H9 (cell line): ENCODE measurements around the gene ZNF648. TPM values are rescaled to one million over a fixed set of nuclear protein-coding genes. Genes with fewer than 3 reads are reported as not detected.
A peak's percentile ranks its signal among the peaks of the same experiment; 100 is the strongest.

ENCODE experiments used
- DNase-seq: peaks from one replicate; pipeline ENCODE4 v3.0.0-alpha.2; 2017
- H2AFZ ChIP-seq: one replicate; pipeline ENCODE4 v1.6.1; 2013; ENCODE audit warnings: mild to moderate bottlenecking, low read length, control low read depth, moderate library complexity
- H2AK5ac ChIP-seq: 2 replicates; pipeline ENCODE4 v1.6.1; 2013; ENCODE audit warnings: low read length, control low read depth, mixed read lengths; ENCODE audit not compliant: insufficient read length
- H2BK120ac ChIP-seq: one replicate; pipeline ENCODE4 v1.6.1; 2013; ENCODE audit warnings: low read depth, mild to moderate bottlenecking, low read length, control low read depth, inconsistent platforms; ENCODE audit not compliant: poor library complexity, severe bottlenecking
- H2BK12ac ChIP-seq: 2 replicates; pipeline ENCODE4 v1.6.1; 2013; ENCODE audit warnings: low read length, control low read depth, mixed read lengths, low read depth; ENCODE audit not compliant: insufficient read length
- H2BK15ac ChIP-seq: 2 replicates; pipeline ENCODE4 v1.6.1; 2013; ENCODE audit warnings: low read depth, low read length, control low read depth
- H2BK20ac ChIP-seq: one replicate; pipeline ENCODE4 v1.6.1; 2013; ENCODE audit warnings: low read depth, mild to moderate bottlenecking, low read length, control low read depth, inconsistent platforms; ENCODE audit not compliant: poor library complexity, severe bottlenecking
- H2BK5ac ChIP-seq: 2 replicates; pipeline ENCODE4 v1.6.1; 2013; ENCODE audit warnings: low read length, control low read depth, mixed read lengths; ENCODE audit not compliant: insufficient read length
- H3K14ac ChIP-seq: 2 replicates; pipeline ENCODE4 v1.6.1; 2013; ENCODE audit warnings: low read length, control low read depth; ENCODE audit not compliant: insufficient read depth
- H3K18ac ChIP-seq: 2 replicates; pipeline ENCODE4 v1.6.1; 2013; ENCODE audit warnings: low read depth, mild to moderate bottlenecking, mixed read lengths, low read length, control low read depth; ENCODE audit not compliant: insufficient read length
- H3K23ac ChIP-seq: 2 replicates; pipeline ENCODE4 v1.6.1; 2013; ENCODE audit warnings: low read length, control low read depth, mixed read lengths, low read depth; ENCODE audit not compliant: insufficient read length
- H3K23me2 ChIP-seq: 2 replicates; pipeline ENCODE4 v1.6.1; 2013; ENCODE audit warnings: low read depth, mild to moderate bottlenecking, mixed read lengths, low read length, control low read depth; ENCODE audit not compliant: insufficient read length, poor library complexity, severe bottlenecking
- H3K27ac ChIP-seq: 2 replicates; pipeline ENCODE4 v1.5.1; 2013; ENCODE audit warnings: low read length, control low read depth, mixed read lengths, low read depth; ENCODE audit not compliant: insufficient read length
- H3K27me3 ChIP-seq: 2 replicates; pipeline ENCODE4 v1.6.1; 2013; ENCODE audit warnings: low read length, control low read depth, inconsistent platforms; ENCODE audit not compliant: insufficient read depth
- H3K4ac ChIP-seq: 2 replicates; pipeline ENCODE4 v1.6.1; 2013; ENCODE audit warnings: low read depth, mild to moderate bottlenecking, control low read depth, inconsistent platforms, low read length, moderate library complexity
- H3K4me1 ChIP-seq: 2 replicates; pipeline ENCODE4 v1.6.1; 2013; ENCODE audit warnings: low read length, control low read depth, inconsistent platforms; ENCODE audit not compliant: insufficient read depth
- H3K4me2 ChIP-seq: 2 replicates; pipeline ENCODE4 v1.6.1; 2013; ENCODE audit warnings: low read length, control low read depth, mixed read lengths; ENCODE audit not compliant: insufficient read length, insufficient read depth
- H3K56ac ChIP-seq: 2 replicates; pipeline ENCODE4 v1.6.1; 2013; ENCODE audit warnings: low read depth, mild to moderate bottlenecking, mixed read lengths, low read length, control low read depth; ENCODE audit not compliant: insufficient read length
- H3K79me1 ChIP-seq: 2 replicates; pipeline ENCODE4 v1.6.1; 2013; ENCODE audit warnings: low read depth, mild to moderate bottlenecking, moderate library complexity, low read length, control low read depth, inconsistent platforms; ENCODE audit not compliant: insufficient read depth, poor library complexity, severe bottlenecking
- H3K79me2 ChIP-seq: 2 replicates; pipeline ENCODE4 v1.6.1; 2013; ENCODE audit warnings: low read length, control low read depth, inconsistent platforms; ENCODE audit not compliant: insufficient read depth
- H3K9ac ChIP-seq: 2 replicates; pipeline ENCODE4 v1.6.1; 2013; ENCODE audit warnings: low read length, control low read depth, mixed read lengths; ENCODE audit not compliant: insufficient read length; ENCODE audit errors: extremely low read depth
- H3K9me3 ChIP-seq: one replicate; pipeline ENCODE4 v1.6.1; 2013; ENCODE audit warnings: low read depth, low read length, inconsistent platforms; ENCODE audit not compliant: control insufficient read depth
- H3T11ph ChIP-seq: one replicate; pipeline ENCODE4 v1.6.1; 2013; ENCODE audit warnings: mild to moderate bottlenecking, low read length, control low read depth, inconsistent platforms
- H4K20me1 ChIP-seq: one replicate; pipeline ENCODE4 v1.6.1; 2013; ENCODE audit not compliant: control insufficient read depth, insufficient read length, insufficient read depth
- H4K5ac ChIP-seq: 2 replicates; pipeline ENCODE4 v1.6.1; 2013; ENCODE audit warnings: low read depth, mild to moderate bottlenecking, mixed read lengths, low read length, control low read depth; ENCODE audit not compliant: insufficient read length
- H4K8ac ChIP-seq: replicated peaks from 2 replicates; pipeline ENCODE4 v1.6.1; 2013; ENCODE audit warnings: low read length, control low read depth, mixed read lengths, low read depth; ENCODE audit not compliant: insufficient read length
- H4K91ac ChIP-seq: 2 replicates; pipeline ENCODE4 v1.6.1; 2013; ENCODE audit warnings: low read depth, mild to moderate bottlenecking, moderate library complexity, mixed read lengths, low read length, control low read depth; ENCODE audit not compliant: insufficient read length
- H3K27ac Mint-ChIP-seq, 3 experiments: 2 replicates in 2 of 3; 3 replicates in 1 of 3; pipeline ENCODE4 v1.8.0; 2020 to 2021; ENCODE audit warnings: mixed read lengths in 3 of 3, mild to moderate bottlenecking in 1 of 3, moderate library complexity in 1 of 3
- H3K27me3 Mint-ChIP-seq: 2 replicates; pipeline ENCODE4 v1.8.0; 2021; ENCODE audit warnings: low read depth, mild to moderate bottlenecking, moderate library complexity, mixed read lengths
- H3K36me3 Mint-ChIP-seq, 3 experiments: 2 replicates in 2 of 3; 3 replicates in 1 of 3; pipeline ENCODE4 v1.8.0; 2020 to 2021; ENCODE audit warnings: low read depth in 3 of 3, mixed read lengths in 3 of 3; ENCODE audit not compliant: insufficient read depth in 1 of 3
- H3K4me1 Mint-ChIP-seq, 2 experiments: 2 replicates each; pipeline ENCODE4 v1.8.0; 2020; ENCODE audit warnings: mixed read lengths in 2 of 2
- H3K4me3 Mint-ChIP-seq, 2 experiments: 2 replicates in 1 of 2; 3 replicates in 1 of 2; pipeline ENCODE4 v1.8.0; 2020 to 2021; ENCODE audit warnings: mild to moderate bottlenecking in 2 of 2, mixed read lengths in 2 of 2, moderate library complexity in 1 of 2
- H3K9me3 Mint-ChIP-seq, 2 experiments: 2 replicates in 1 of 2; 3 replicates in 1 of 2; pipeline ENCODE4 v1.8.0; 2020; ENCODE audit warnings: mild to moderate bottlenecking in 2 of 2, mixed read lengths in 2 of 2, moderate library complexity in 1 of 2
- WGBS: extraction: QIAGEN DNeasy Blood & Tissue Kit; methylation state at CpG from one replicate; pipeline ENCODE4 v1.1.7; 2013; ENCODE audit warnings: missing lambda C conversion rate, low lambda C conversion rate, mixed read lengths; ENCODE audit not compliant: insufficient read length; ENCODE audit errors: extremely low coverage; 5-methylcytosine and 5-hydroxymethylcytosine counted together
- total RNA-seq: library from RNA; stranded (reverse); gene quantifications from 2 replicates; pipeline ENCODE4 v1.2.1, GENCODE V29; 2021
- TF ChIP-seq, protein P1 (sequence below): fragments of 200-600 bp; sonication (generic); conservative IDR thresholded peaks from 3 replicates; pipeline ENCODE4 v1.8.0; 2021; ENCODE audit warnings: antibody characterized with exemption, mild to moderate bottlenecking

The ZNF648 gene
- total RNA-seq, 1 experiment from 2014 or later = 1.4 TPM

DNA sequence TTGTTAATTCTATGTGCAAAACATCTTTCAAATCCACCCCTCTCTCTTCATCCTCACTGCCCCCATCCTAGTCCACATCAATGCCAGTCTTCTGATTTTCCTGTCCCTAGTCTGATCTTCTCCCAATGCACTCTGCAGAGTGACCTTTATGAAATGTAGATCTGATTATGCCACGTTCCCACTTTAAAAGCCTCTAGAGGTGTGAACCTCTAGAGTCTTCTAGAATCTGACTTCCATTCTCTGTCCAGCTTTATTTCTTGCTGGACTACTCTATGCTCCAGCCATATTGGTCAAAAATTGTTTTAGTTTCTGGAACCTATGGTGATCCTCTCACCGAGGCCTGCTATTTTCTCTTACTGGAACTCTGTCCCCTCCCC, 32.5 kb downstream of the ZNF648 start:
- H2BK20ac ChIP-seq = no peak overlapping the region
- H4K5ac ChIP-seq = no peak overlapping the region
- no peak overlapping the region for H3K14ac ChIP-seq
- peak overlapping the region; percentile 97 for H3K9ac ChIP-seq
- TF ChIP-seq, protein P1, sequence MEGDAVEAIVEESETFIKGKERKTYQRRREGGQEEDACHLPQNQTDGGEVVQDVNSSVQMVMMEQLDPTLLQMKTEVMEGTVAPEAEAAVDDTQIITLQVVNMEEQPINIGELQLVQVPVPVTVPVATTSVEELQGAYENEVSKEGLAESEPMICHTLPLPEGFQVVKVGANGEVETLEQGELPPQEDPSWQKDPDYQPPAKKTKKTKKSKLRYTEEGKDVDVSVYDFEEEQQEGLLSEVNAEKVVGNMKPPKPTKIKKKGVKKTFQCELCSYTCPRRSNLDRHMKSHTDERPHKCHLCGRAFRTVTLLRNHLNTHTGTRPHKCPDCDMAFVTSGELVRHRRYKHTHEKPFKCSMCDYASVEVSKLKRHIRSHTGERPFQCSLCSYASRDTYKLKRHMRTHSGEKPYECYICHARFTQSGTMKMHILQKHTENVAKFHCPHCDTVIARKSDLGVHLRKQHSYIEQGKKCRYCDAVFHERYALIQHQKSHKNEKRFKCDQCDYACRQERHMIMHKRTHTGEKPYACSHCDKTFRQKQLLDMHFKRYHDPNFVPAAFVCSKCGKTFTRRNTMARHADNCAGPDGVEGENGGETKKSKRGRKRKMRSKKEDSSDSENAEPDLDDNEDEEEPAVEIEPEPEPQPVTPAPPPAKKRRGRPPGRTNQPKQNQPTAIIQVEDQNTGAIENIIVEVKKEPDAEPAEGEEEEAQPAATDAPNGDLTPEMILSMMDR = no peak
- 0 out of 7 replicates have a peak, but pooled peaks cover 0 to 2% (median 0%) of the 10 kb centered on the region in 3 experiments for H3K36me3 Mint-ChIP-seq
- no peak overlapping the region for H2BK12ac ChIP-seq
- H3K4ac ChIP-seq = no peak overlapping the region
- H4K8ac ChIP-seq = no peak overlapping the region
- H4K20me1 ChIP-seq = no peaks in the 10 kb centered on the region
- H3K4me2 ChIP-seq = peak overlapping the region; percentile 68
- no peak overlapping the region for H2BK15ac ChIP-seq
- no peak overlapping the region for H3T11ph ChIP-seq
- H3K27me3 ChIP-seq = no peaks in the 10 kb centered on the region
- H2BK120ac ChIP-seq = no peak overlapping the region
- no peak for DNase-seq
- H3K9me3 Mint-ChIP-seq = no peaks in the 10 kb centered on the region
- no peak overlapping the region for H3K23ac ChIP-seq
- no peaks in the 10 kb centered on the region for H3K27me3 Mint-ChIP-seq
- H3K9me3 ChIP-seq = no peaks in the 10 kb centered on the region
- peaks cover 3% of the 10 kb centered on the region for H3K4me1 ChIP-seq
- H3K27ac ChIP-seq = peak overlapping the region; percentile 85
- H3K56ac ChIP-seq = no peak overlapping the region
- H3K79me1 ChIP-seq = no peaks in the 10 kb centered on the region
- H4K91ac ChIP-seq = no peak overlapping the region
- H2BK5ac ChIP-seq = no peak overlapping the region
- peak overlapping the region; percentile 99 to 100 (median 99) for H3K27ac Mint-ChIP-seq
- no CpG with 5 or more reads among the region's 2 CpGs for WGBS
- no peak overlapping the region for H3K18ac ChIP-seq
- H2AFZ ChIP-seq = no peak overlapping the region
- no peaks in the 10 kb centered on the region for H3K79me2 ChIP-seq
- H3K4me3 Mint-ChIP-seq = peak overlapping the region; percentile 90 to 91
- peaks cover 13 to 16% of the 10 kb centered on the region in 2 experiments for H3K4me1 Mint-ChIP-seq
- peaks cover 8% of the 10 kb centered on the region for H3K23me2 ChIP-seq
- H2AK5ac ChIP-seq = no peak overlapping the region
